HepG2 (cell line): ENCODE results near the gene WWC2. TPM values are rescaled to one million over a fixed set of nuclear protein-coding genes. Genes with fewer than 3 reads are reported as not detected.
A peak's percentile ranks its signal among the peaks of the same experiment; 100 is the strongest.

Experiments used
- ATAC-seq: fragments of 200-7000 bp; cut with Tn5 transposase; 3 replicates; pipeline ENCODE4 v1.9.1; 2020; ENCODE audit warnings: mild to moderate bottlenecking, moderate library complexity
- BruUV-seq: library from RNA; stranded (reverse); fragments of 400-500 nt; replicated peaks from 2 replicates; lab custom pipeline; 2021; lab: Mats Ljungman, UMichigan
- CTCF ChIA-PET: fragments of 300-600 bp; formaldehyde crosslinking; extraction: SDS; loops from one replicate; lab custom pipeline; 2021; ENCODE audit warnings: low total read pairs, inconsistent platforms, low intra/inter-chr PET ratio; lab: Yijun Ruan, JAX
- POLR2A ChIA-PET: fragments of 350-600 bp; sonication (Branson Sonifier 250); formaldehyde crosslinking; loops from one replicate; lab custom pipeline; 2020; ENCODE audit warnings: antibody characterized with exemption, inconsistent platforms; lab: Yijun Ruan, JAX
- DNase-seq: peaks from one replicate; pipeline ENCODE4 v3.0.0-alpha.2; 2015; ENCODE audit warnings: low spot score
- FAIRE-seq: peaks from 3 replicates; lab custom pipeline; 2011; peaks lifted over from hg19 to GRCh38; lab: Jason Lieb, UNC
- H2AFZ ChIP-seq: one replicate; pipeline ENCODE4 v1.6.1; 2011; ENCODE audit warnings: low read length, inconsistent platforms
- H3K27ac ChIP-seq: fragments of 300-600 bp; 3 replicates; pipeline ENCODE4 v1.8.0; 2011; ENCODE audit warnings: mixed run types, mild to moderate bottlenecking, mixed read lengths, low read length, inconsistent platforms; ENCODE audit not compliant: insufficient read depth; ENCODE audit errors: extremely low read length
- H3K27me3 ChIP-seq, 2 experiments: fragments of 200-600 bp in 1 of 2; 2 replicates in 1 of 2; 3 replicates in 1 of 2; pipeline versions ENCODE4 v1.6.0 to v1.8.0; 2011; ENCODE audit warnings: low read length in 2 of 2, mild to moderate bottlenecking in 2 of 2, moderate library complexity in 2 of 2, inconsistent platforms in 1 of 2; ENCODE audit not compliant: insufficient read depth in 2 of 2, control insufficient read depth in 1 of 2
- H3K36me3 ChIP-seq, 2 experiments: fragments of 200-600 bp in 1 of 2; replicated peaks in 1 of 2; 2 replicates in 1 of 2; 3 replicates in 1 of 2; pipeline versions ENCODE4 v1.5.1 to v1.8.0; 2011; ENCODE audit warnings: low read length in 2 of 2, inconsistent platforms in 1 of 2; ENCODE audit not compliant: insufficient read depth in 2 of 2, control insufficient read depth in 1 of 2
- H3K4me1 ChIP-seq: 2 replicates; pipeline ENCODE4 v1.5.1; 2012; ENCODE audit warnings: low read length, inconsistent platforms; ENCODE audit not compliant: insufficient read depth
- H3K4me2 ChIP-seq: 2 replicates; pipeline ENCODE4 v1.6.0; 2011; ENCODE audit warnings: low read depth, low read length, inconsistent platforms
- H3K4me3 ChIP-seq, 3 experiments: fragments of 200-600 bp in 1 of 3; sonication (generic), shearing (Covaris generic) in 1 of 3; replicated peaks in 1 of 3; 2 replicates each; pipeline ENCODE4 v1.5.1; 2011 to 2016; ENCODE audit warnings: low read length in 3 of 3, inconsistent platforms in 2 of 3, low read depth in 2 of 3, mild to moderate bottlenecking in 2 of 3, control low read depth in 1 of 3, mixed read lengths in 1 of 3; ENCODE audit not compliant: insufficient read depth in 1 of 3
- H3K79me2 ChIP-seq: one replicate; pipeline ENCODE4 v1.6.1; 2011; ENCODE audit warnings: low read length, inconsistent platforms; ENCODE audit not compliant: insufficient read depth
- H3K9ac ChIP-seq: 2 replicates; pipeline ENCODE4 v1.6.0; 2011; ENCODE audit warnings: mild to moderate bottlenecking, low read depth, low read length, inconsistent platforms; ENCODE audit not compliant: insufficient read depth
- H3K9me3 ChIP-seq: 2 replicates; pipeline ENCODE4 v1.5.1; 2012; ENCODE audit warnings: mild to moderate bottlenecking, low read length
- H4K20me1 ChIP-seq: 2 replicates; pipeline ENCODE4 v1.6.0; 2011; ENCODE audit warnings: inconsistent platforms, mild to moderate bottlenecking, low read length, moderate library complexity; ENCODE audit not compliant: insufficient read depth
- ARNT ChIP-seq: fragments of 450-650 bp; IDR thresholded peaks from 2 replicates; pipeline ENCODE4 v1.6.1; 2017
- CEBPB ChIP-seq: IDR thresholded peaks from 2 replicates; pipeline ENCODE4 v1.6.1; 2011; ENCODE audit warnings: low read depth, low read length, improper control_type of control experiment, borderline replicate concordance
- FOXP1 ChIP-seq, 2 experiments: fragments of 450-650 bp in 1 of 2; IDR thresholded peaks; 2 replicates each; pipeline ENCODE4 v1.6.1; 2017 to 2018; ENCODE audit warnings: antibody characterized with exemption in 1 of 2
- KMT2B ChIP-seq: IDR thresholded peaks from 2 replicates; pipeline ENCODE4 v1.6.1; 2016; ENCODE audit warnings: missing genetic modification reagents, missing compliant biosample characterization
- NCOA1 ChIP-seq: sonication (generic); formaldehyde crosslinking; IDR thresholded peaks from 2 replicates; pipeline ENCODE4 v1.9.0; 2021; ENCODE audit warnings: missing genetic modification reagents
- PAF1 ChIP-seq: IDR thresholded peaks from 2 replicates; pipeline ENCODE4 v1.6.1; 2016; ENCODE audit warnings: missing genetic modification reagents, missing compliant biosample characterization
- USF2 ChIP-seq, 2 experiments: sonication (generic) in 1 of 2; formaldehyde crosslinking in 1 of 2; IDR thresholded peaks; 2 replicates each; pipeline versions ENCODE4 v1.5.1 to v1.6.1; 2011 to 2020; ENCODE audit warnings: borderline replicate concordance in 1 of 2, low read depth in 1 of 2, low read length in 1 of 2, mild to moderate bottlenecking in 1 of 2, missing genetic modification reagents in 1 of 2, moderate library complexity in 1 of 2
- ZBTB7B ChIP-seq: sonication (generic); formaldehyde crosslinking; IDR thresholded peaks from 2 replicates; pipeline ENCODE4 v1.4.0; 2020; ENCODE audit warnings: missing genetic modification reagents
- ZMAT3 ChIP-seq: sonication (generic); formaldehyde crosslinking; conservative IDR thresholded peaks from 2 replicates; pipeline ENCODE4 v1.7.0; 2021; ENCODE audit warnings: missing genetic modification reagents
- ZMYM2 ChIP-seq: sonication (generic); formaldehyde crosslinking; IDR thresholded peaks from 2 replicates; pipeline ENCODE4 v1.8.0; 2022; ENCODE audit warnings: mild to moderate bottlenecking, missing genetic modification reagents
- ZNF230 ChIP-seq: sonication (generic); formaldehyde crosslinking; IDR thresholded peaks from 2 replicates; pipeline ENCODE4 v1.4.0; 2020; ENCODE audit warnings: mild to moderate bottlenecking, missing genetic modification reagents
- ZNF367 ChIP-seq: sonication (generic); formaldehyde crosslinking; IDR thresholded peaks from 2 replicates; pipeline ENCODE4 v1.4.0; 2020; ENCODE audit warnings: missing genetic modification reagents, borderline replicate concordance
- ZNF430 ChIP-seq: sonication (generic); formaldehyde crosslinking; IDR thresholded peaks from 2 replicates; pipeline ENCODE4 v1.9.0; 2021; ENCODE audit warnings: mild to moderate bottlenecking, missing genetic modification reagents
- ZNF674 ChIP-seq: sonication (generic); formaldehyde crosslinking; IDR thresholded peaks from 2 replicates; pipeline ENCODE4 v1.5.0; 2020; ENCODE audit warnings: low read depth, mild to moderate bottlenecking, missing genetic modification reagents
- ZNF766 ChIP-seq: sonication (generic); formaldehyde crosslinking; IDR thresholded peaks from 2 replicates; pipeline ENCODE4 v1.5.0; 2020; ENCODE audit warnings: missing genetic modification reagents, borderline replicate concordance
- WGBS: methylation state at CpG from one replicate; pipeline ENCODE4 v1.1.6; 2017; ENCODE audit warnings: low lambda C conversion rate; 5-methylcytosine and 5-hydroxymethylcytosine counted together
- in situ Hi-C: cut with HindIII; loops from 2 replicates; pipeline ENCODE4 v1.10.0; 2017; ENCODE audit warnings: low pct_unique_long_range_greater_than_20kb; ENCODE audit not compliant: extremely low pct_ligation_motif_present
- intact Hi-C: fragments of 100-400 bp; cut with micrococcal nuclease; formaldehyde crosslinking; loops from one replicate; pipeline ENCODE4 v1.10.0; 2022; ENCODE audit not compliant: unreplicated experiment
- polyA plus RNA-seq, 8 experiments: library from polyadenylated mRNA; depleted of rRNA in 3 of 8; stranded (reverse) in 7 of 8; unstranded in 1 of 8; fragments of >200 nt; fragmentation: Illumina TruSeq in 4 of 8; extraction: Trizol in 4 of 8; gene quantifications; 2 replicates each; pipeline versions ENCODE4 v1.2.1 to v1.2.3, GENCODE V29; 2011 to 2016; ENCODE audit warnings: low read depth in 4 of 8, missing spikeins in 1 of 8, mixed read lengths in 1 of 8; ENCODE audit not compliant: insufficient read depth in 1 of 8
- total RNA-seq, 5 experiments: library from RNA; depleted of rRNA; stranded (reverse); fragments of >200 nt; fragmentation: Illumina TruSeq; extraction: Trizol; gene quantifications; 2 replicates each; pipeline ENCODE4 v1.2.3, GENCODE V29; 2016; ENCODE audit warnings: low read depth in 1 of 5
- TF ChIP-seq, protein P1 (sequence below): sonication (generic); formaldehyde crosslinking; IDR thresholded peaks from 2 replicates; pipeline ENCODE4 v1.8.1; 2022; ENCODE audit warnings: mild to moderate bottlenecking, missing genetic modification reagents

Gene WWC2
- total and polyA plus RNA-seq, 2 of the 13 experiments (the other 11 are each of a cell fraction or from before 2014, with no cell fraction given) = 40.0 to 50.1 TPM

DNA sequence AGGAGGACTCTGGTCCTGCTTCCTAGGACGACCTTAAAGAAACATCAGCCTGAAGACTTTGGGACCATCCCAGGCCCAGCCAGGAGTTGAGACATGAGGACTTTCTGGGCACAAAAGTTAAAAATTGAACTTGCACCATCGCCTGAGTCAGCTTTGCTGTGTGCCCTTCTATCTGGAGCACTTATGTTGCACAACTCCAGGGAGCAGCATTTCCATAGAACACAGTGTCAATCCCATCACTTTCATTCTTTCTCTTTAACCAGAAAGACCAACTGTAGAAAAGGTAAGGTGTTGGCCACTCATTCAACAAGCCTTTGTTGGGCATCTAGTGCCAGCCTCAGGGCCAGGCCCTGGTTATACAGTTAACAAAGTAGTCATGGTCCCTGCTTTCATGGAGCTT is 231.8 kb downstream of the WWC2 start:
- intact Hi-C loops = no loop called here
- H3K4me3 ChIP-seq = no peak overlapping the region
- no peak for TF ChIP-seq KMT2B
- peak; percentile 55; the same call in 1 of the 2 replicates for TF ChIP-seq CEBPB
- TF ChIP-seq NCOA1 = no peak
- TF ChIP-seq ZMYM2 = no peak
- no peak for TF ChIP-seq ARNT
- no peak for TF ChIP-seq ZMAT3
- TF ChIP-seq, all 625 proteins: peak for 1
- ATAC-seq (no peak), DNase-seq (no peak), FAIRE-seq (no peak)
- no peak overlapping the region for H3K9ac ChIP-seq
- H3K9me3 ChIP-seq = no peaks in the 10 kb centered on the region
- POLR2A ChIA-PET = no interaction called here
- no TSS peak for BruUV-seq
- H4K20me1 ChIP-seq = no peaks in the 10 kb centered on the region
- H3K4me1 ChIP-seq = peaks cover 40% of the 10 kb centered on the region
- CTCF ChIA-PET = no interaction called here
- H3K79me2 ChIP-seq = no peaks in the 10 kb centered on the region
- H3K4me2 ChIP-seq = no peak overlapping the region
- H3K27me3 ChIP-seq = no peaks in the 10 kb centered on the region
- H3K36me3 ChIP-seq = no peaks in the 10 kb centered on the region
- no peak overlapping the region for H3K27ac ChIP-seq
- H2AFZ ChIP-seq = no peak overlapping the region
- WGBS = no CpG with 5 or more reads among the region's 2 CpGs
- in situ Hi-C loops = no loop called here

GRCh38 chr4:183332447-183332846 is 233.4 kb downstream of the WWC2 start:
- no peak for FAIRE-seq
- ChIA-PET CTCF (no interaction called here), POLR2A (no interaction called here)
- no peaks in the 10 kb centered on the region for H4K20me1 ChIP-seq
- no peak for ATAC-seq
- H3K4me1 ChIP-seq = peaks cover 40% of the 10 kb centered on the region
- H3K27me3 ChIP-seq = no peaks in the 10 kb centered on the region
- no peaks in the 10 kb centered on the region for H3K36me3 ChIP-seq
- H3K27ac ChIP-seq = no peak overlapping the region
- H3K9ac ChIP-seq = no peak overlapping the region
- TF ChIP-seq ZNF766 (CRISPR knock-in tag) (no peak), FOXP1 (IDR thresholded peaks at IDR 0.05) (no peak), FOXP1 (CRISPR knock-in tag; IDR thresholded peaks at IDR 0.05) (no peak), ZBTB7B (CRISPR knock-in tag) (no peak), ZNF230 (CRISPR knock-in tag) (no peak), ZNF430 (no peak), PAF1 (CRISPR knock-in tag) (no peak), ZNF674 (CRISPR knock-in tag) (no peak), USF2 (IDR thresholded peaks at IDR 0.05; ENCODE audit: low read depth, low read length) (no peak), USF2 (CRISPR knock-in tag; IDR thresholded peaks at IDR 0.05; ENCODE audit: borderline replicate concordance) (no peak), ZNF367 (CRISPR knock-in tag) (no peak)
- TF ChIP-seq, protein P1, sequence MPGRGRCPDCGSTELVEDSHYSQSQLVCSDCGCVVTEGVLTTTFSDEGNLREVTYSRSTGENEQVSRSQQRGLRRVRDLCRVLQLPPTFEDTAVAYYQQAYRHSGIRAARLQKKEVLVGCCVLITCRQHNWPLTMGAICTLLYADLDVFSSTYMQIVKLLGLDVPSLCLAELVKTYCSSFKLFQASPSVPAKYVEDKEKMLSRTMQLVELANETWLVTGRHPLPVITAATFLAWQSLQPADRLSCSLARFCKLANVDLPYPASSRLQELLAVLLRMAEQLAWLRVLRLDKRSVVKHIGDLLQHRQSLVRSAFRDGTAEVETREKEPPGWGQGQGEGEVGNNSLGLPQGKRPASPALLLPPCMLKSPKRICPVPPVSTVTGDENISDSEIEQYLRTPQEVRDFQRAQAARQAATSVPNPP (CRISPR knock-in tag) = no peak
- H3K9me3 ChIP-seq = no peaks in the 10 kb centered on the region
- no peak overlapping the region for H3K4me3 ChIP-seq
- no peak overlapping the region for H3K4me2 ChIP-seq
- in situ Hi-C loops (no loop called here), intact Hi-C loops (no loop called here)
- DNase-seq = no peak
- WGBS = 58% methylated on average over 11 of the region's 11 CpGs
- no peak overlapping the region for H2AFZ ChIP-seq
- no peaks in the 10 kb centered on the region for H3K79me2 ChIP-seq
- no TSS peak for BruUV-seq
